GM18909 (cell line): ENCODE measurements around the gene CDCA7L.
"Not testable (repeated sequence)": the region's sequence is repeated elsewhere in the genome, so short reads cannot be mapped to it uniquely, and the experiment has no call there.

Source experiments
- ATAC-seq: cut with Tn5 transposase; IDR thresholded peaks from one replicate; pipeline ENCODE4 v1.9.1; 2021; ENCODE audit warnings: mild to moderate bottlenecking; ENCODE audit not compliant: unreplicated experiment, poor library complexity

CDCA7L gene

DNA sequence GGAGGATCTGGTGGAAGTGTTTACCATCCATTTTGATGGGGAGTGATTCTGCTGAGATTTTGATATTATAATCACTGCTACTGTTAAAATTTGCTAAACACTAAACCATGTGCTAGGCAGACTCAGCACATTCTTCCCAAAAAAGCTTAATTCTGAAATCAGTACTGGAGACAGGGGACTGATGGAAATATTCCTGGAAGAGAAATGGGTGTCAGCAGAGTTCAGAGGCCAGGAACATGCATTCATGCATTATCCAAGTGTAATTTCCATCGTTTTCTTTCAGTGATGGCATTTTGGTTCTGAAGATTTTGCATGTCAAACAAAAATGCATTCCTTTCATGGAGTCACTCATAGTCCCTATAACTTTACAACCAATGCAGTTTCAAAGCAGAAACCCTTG, 79.0 kb downstream of the CDCA7L start:
- no peak for ATAC-seq

- not testable (repeated sequence) for ATAC-seq
Measured at GRCh38 chr7:21865631-21866204, 80.0 kb downstream of the CDCA7L start.

GRCh38 chr7:21851559-21851967, 94.1 kb downstream of the CDCA7L start:
- no peak for ATAC-seq
